Psoas muscle (tissue), 8 donors: ENCODE results near the gene OLIG2. TPM values are rescaled to one million over a fixed set of nuclear protein-coding genes. Genes with fewer than 3 reads are reported as not detected.

ENCODE experiments used
- ATAC-seq, 4 donors: fragments of 200-7000 bp; cut with Tn5 transposase; one replicate each; pipeline ENCODE4 v1.9.1; 2020; ENCODE audit warnings: moderate library complexity in 3 of 4, mild to moderate bottlenecking in 2 of 4
- DNase-seq, 2 donors: peaks; one replicate each; pipeline ENCODE4 v3.0.0-alpha.2; 2020
- H3K27ac ChIP-seq: fragments of 200-600 bp; one replicate; pipeline ENCODE4 v1.8.0; 2022
- H3K27me3 ChIP-seq, 3 donors: fragments of 200-600 bp in 1 of 3; one replicate each; pipeline versions ENCODE4 v1.6.1 to v1.8.0; 2013 to 2022; ENCODE audit warnings: low read length in 2 of 3, mild to moderate bottlenecking in 2 of 3, moderate library complexity in 1 of 3; ENCODE audit not compliant: insufficient read depth in 3 of 3
- H3K36me3 ChIP-seq, 2 donors: fragments of 200-600 bp in 1 of 2; one replicate each; pipeline versions ENCODE4 v1.6.1 to v1.8.0; 2013 to 2022; ENCODE audit warnings: low read depth in 1 of 2, mild to moderate bottlenecking in 1 of 2, moderate library complexity in 1 of 2; ENCODE audit not compliant: insufficient read depth in 1 of 2
- H3K4me1 ChIP-seq: fragments of 200-600 bp; one replicate; pipeline ENCODE4 v1.8.0; 2022
- H3K4me3 ChIP-seq: fragments of 200-600 bp; one replicate; pipeline ENCODE4 v1.8.0; 2022; ENCODE audit warnings: mild to moderate bottlenecking
- H3K9me3 ChIP-seq: fragments of 200-600 bp; one replicate; pipeline ENCODE4 v1.8.0; 2022
- WGBS, 3 donors: extraction: QIAGEN DNeasy Blood & Tissue Kit; methylation state at CpG; one replicate each; pipeline versions ENCODE4 v1.1.6 to v1.1.7; 2013; 5-methylcytosine and 5-hydroxymethylcytosine counted together
- intact Hi-C, 2 donors: fragments of 100-400 bp; cut with DNase I; formaldehyde crosslinking; loops; one replicate each; pipeline versions ENCODE4 v1.11.0 to v1.14.2; 2022
- polyA plus RNA-seq, 3 donors: library from polyadenylated mRNA; stranded (reverse); fragments of 200-250 nt; gene quantifications; one replicate each; pipeline ENCODE4 v1.2.3, GENCODE V29; 2013
- total RNA-seq, 4 donors: library from RNA; stranded (reverse); fragmentation: NEBNext Ultra II Directional in 2 of 4; extraction: Animal tissue kit (Norgen Biotek cat#: 25700) in 2 of 4; gene quantifications; one replicate each; pipeline versions ENCODE4 v1.2.1 to v1.2.4, GENCODE V29; 2021 to 2023
- TF ChIP-seq, protein P1 (sequence below): fragments of 200-600 bp; IDR thresholded peaks from one replicate; pipeline ENCODE4 v1.8.0; 2022; ENCODE audit warnings: antibody characterized with exemption
- donor health status: healthy with polysubstance abuse.
- donor health status: DM: no; HTN: no; CAD: no; lungs with moderate emphysema.
- donor health status: Bipolar disorder and iron deficiency.
- donor health status: healthy.
- donor health status: DM: yes; HTN: yes; CAD: no.
- donor health status: DM: no; HTN: no; CAD: no.
- donor health status: DM: no; HTN: no; CAD: no.
- donor health status: DM: yes; HTN: yes; CAD: no.

The OLIG2 gene
- total and polyA plus RNA-seq, 7 donors, result 0.03 to 0.22 (median 0.15) TPM; not detected in 3

DNA sequence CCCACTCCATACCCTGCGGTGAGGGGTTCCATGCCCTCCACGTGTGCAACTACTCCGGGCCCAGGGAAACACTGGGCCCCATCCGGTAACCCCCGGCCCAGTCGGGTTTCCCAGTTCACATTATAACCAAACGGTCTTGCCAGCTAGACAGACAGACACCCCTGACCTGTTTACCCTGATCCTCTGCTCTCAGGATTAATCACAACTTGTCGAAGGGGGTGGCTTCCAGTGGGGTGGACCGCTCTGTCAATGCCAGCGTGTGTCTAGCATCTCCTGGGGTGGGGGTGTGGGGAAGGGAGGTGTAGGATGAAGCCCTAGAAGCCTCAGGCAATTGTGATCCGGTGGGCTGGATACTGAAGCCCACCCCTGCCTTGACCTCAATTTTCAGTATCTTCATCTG is 4.6 kb upstream of the OLIG2 start:
- ATAC-seq, result no peak
- Histone ChIP-seq H3K27me3 (peaks cover 0 to 97% (median 50%) of the 10 kb centered on the region in 3 donors), H3K9me3 (no peaks in the 10 kb centered on the region), H3K4me1 (peaks cover 24% of the 10 kb centered on the region), H3K36me3 (no peaks in the 10 kb centered on the region), H3K4me3 (no peak overlapping the region), H3K27ac (no peak overlapping the region)
- TF ChIP-seq, protein P1, sequence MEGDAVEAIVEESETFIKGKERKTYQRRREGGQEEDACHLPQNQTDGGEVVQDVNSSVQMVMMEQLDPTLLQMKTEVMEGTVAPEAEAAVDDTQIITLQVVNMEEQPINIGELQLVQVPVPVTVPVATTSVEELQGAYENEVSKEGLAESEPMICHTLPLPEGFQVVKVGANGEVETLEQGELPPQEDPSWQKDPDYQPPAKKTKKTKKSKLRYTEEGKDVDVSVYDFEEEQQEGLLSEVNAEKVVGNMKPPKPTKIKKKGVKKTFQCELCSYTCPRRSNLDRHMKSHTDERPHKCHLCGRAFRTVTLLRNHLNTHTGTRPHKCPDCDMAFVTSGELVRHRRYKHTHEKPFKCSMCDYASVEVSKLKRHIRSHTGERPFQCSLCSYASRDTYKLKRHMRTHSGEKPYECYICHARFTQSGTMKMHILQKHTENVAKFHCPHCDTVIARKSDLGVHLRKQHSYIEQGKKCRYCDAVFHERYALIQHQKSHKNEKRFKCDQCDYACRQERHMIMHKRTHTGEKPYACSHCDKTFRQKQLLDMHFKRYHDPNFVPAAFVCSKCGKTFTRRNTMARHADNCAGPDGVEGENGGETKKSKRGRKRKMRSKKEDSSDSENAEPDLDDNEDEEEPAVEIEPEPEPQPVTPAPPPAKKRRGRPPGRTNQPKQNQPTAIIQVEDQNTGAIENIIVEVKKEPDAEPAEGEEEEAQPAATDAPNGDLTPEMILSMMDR, result no peak
- no peak for DNase-seq
- intact Hi-C loops, result no loop called here
- 30 to 45% (median 38%) methylated on average over 11 of the region's 11 CpGs for WGBS, 3 donors

DNA sequence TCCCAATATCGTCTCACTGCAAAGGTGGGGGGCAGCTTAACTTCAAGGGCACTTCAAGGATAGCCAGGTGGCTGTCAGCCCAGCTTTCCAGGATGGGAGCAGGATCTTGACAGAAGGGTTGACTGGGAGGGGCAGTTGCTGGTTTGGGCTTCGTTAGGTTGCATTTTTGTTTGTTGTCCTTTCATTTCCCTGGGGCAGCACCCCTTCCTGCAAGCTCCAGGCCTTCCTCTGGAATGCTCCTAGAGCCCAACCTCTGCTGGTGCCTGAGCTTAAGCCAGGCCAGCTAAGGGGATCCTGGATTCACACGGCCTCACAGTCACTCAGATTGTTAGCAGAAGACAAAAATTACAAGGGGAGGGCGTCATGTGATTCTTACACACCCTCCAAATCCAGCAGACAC is 4.1 kb upstream of the OLIG2 start:
- WGBS, 3 donors, result 43 to 53% (median 49%) methylated on average over 4 of the region's 4 CpGs
- Histone ChIP-seq H3K4me3 (no peak overlapping the region), H3K36me3 (no peaks in the 10 kb centered on the region), H3K4me1 (peaks cover 24% of the 10 kb centered on the region), H3K9me3 (no peaks in the 10 kb centered on the region), H3K27ac (no peak overlapping the region), H3K27me3 (peaks cover 0 to 98% (median 55%) of the 10 kb centered on the region in 3 donors)
- no peak for DNase-seq
- intact Hi-C loops, result no loop called here
- ATAC-seq, result no peak
- TF ChIP-seq, protein P1, result no peak

DNA sequence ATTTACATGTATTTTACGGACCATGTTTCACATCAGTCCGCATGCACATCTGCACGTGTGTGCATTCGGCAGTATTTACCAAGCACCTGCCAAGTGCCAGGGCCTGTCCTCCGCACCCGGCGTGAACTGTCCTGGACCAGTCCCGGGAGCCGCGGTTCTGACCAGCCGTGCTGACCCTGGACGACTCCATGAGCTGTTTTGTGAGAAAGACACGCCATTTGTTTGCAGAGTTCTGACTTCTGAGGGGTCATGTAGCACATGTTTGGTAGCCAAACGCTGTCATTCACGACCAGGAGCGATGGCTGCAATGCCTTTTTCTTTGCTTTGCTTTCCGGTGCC is 3.3 kb upstream of the OLIG2 start:
- H3K9me3 ChIP-seq, result no peaks in the 10 kb centered on the region
- DNase-seq, result no peak
- ATAC-seq, result no peak
- intact Hi-C loops, result no loop called here
- 15 to 26% (median 25%) methylated on average over 17 of the region's 17 CpGs for WGBS, 3 donors
- H3K4me3 ChIP-seq, result peak overlapping the region; percentile 46
- no peaks in the 10 kb centered on the region for H3K36me3 ChIP-seq
- TF ChIP-seq, protein P1, result no peak
- peaks cover 0 to 98% (median 63%) of the 10 kb centered on the region in 3 donors for H3K27me3 ChIP-seq
- peaks cover 24% of the 10 kb centered on the region for H3K4me1 ChIP-seq
- H3K27ac ChIP-seq, result no peak overlapping the region

DNA sequence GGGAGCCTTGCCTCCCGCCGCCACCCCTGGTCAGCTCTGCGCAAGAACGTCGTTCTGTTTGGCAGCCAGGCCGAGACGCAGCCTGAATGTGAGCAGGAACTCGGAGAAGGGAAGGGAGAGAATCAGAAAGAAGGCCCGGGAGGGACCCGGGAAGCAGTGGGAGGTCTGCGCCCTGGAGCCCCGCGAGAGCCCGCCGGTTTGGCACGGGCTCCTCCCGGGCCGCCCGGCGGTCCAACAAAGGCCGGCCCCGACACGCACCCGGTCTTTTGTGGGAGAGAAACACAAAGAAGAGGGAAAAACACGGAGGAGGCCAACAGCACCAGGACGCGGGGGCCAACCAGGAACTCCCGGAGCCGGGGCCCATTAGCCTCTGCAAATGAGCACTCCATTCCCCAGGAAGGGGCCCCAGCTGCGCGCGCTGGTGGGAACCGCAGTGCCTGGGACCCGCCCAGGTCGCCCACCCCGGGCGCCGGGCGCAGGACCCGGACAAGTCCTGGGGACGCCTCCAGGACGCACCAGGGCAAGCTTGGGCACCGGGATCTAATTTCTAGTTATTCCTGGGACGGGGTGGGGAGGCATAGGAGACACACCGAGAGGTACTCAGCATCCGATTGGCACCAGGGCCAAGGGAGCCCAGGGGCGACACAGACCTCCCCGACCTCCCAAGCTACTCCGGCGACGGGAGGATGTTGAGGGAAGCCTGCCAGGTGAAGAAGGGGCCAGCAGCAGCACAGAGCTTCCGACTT is 2.7 kb upstream of the OLIG2 start:
- 2 to 5% (median 3%) methylated on average over 49 to 52 of the region's 52 CpGs for WGBS, 3 donors
- intact Hi-C loops, result no loop called here
- Histone ChIP-seq H3K27ac (no peak overlapping the region), H3K9me3 (no peaks in the 10 kb centered on the region), H3K27me3 (peaks cover 0 to 98% (median 66%) of the 10 kb centered on the region in 3 donors), H3K4me1 (peaks cover 24% of the 10 kb centered on the region), H3K4me3 (peak overlapping the region; percentile 46), H3K36me3 (no peaks in the 10 kb centered on the region)
- no peak for DNase-seq
- TF ChIP-seq, protein P1, result no peak
- ATAC-seq, result no peak
